Esophagus muscularis mucosa (tissue), 4 donors: ENCODE data around the gene GABRA5. TPM values are rescaled to one million over a fixed set of nuclear protein-coding genes. Genes with fewer than 3 reads are reported as not detected.

Experiments used
- DNase-seq: peaks from one replicate; pipeline ENCODE4 v3.0.0-alpha.2; 2017; ENCODE audit errors: extremely low spot score
- H3K27ac ChIP-seq, 4 donors: fragments of 200-600 bp; sonication (generic); replicated peaks in 1 of 4; 1 replicate in 3 of 4; 2 replicates in 1 of 4; pipeline ENCODE4 v1.5.1; 2016 to 2019; ENCODE audit warnings: mild to moderate bottlenecking in 1 of 4
- H3K27me3 ChIP-seq, 4 donors: fragments of 200-600 bp; sonication (generic); one replicate each; pipeline versions ENCODE4 v1.5.1 to v1.6.0; 2016 to 2019
- H3K36me3 ChIP-seq, 4 donors: fragments of 200-600 bp; sonication (generic); one replicate each; pipeline ENCODE4 v1.5.1; 2016 to 2019
- H3K4me1 ChIP-seq, 4 donors: fragments of 200-600 bp; sonication (generic); one replicate each; pipeline ENCODE4 v1.5.1; 2016 to 2019
- H3K4me3 ChIP-seq, 4 donors: fragments of 200-600 bp; sonication (generic); 1 replicate in 2 of 4; 2 replicates in 2 of 4; pipeline ENCODE4 v1.5.1; 2016 to 2019; ENCODE audit warnings: mild to moderate bottlenecking in 4 of 4, moderate library complexity in 1 of 4
- H3K9me3 ChIP-seq, 4 donors: fragments of 200-600 bp; sonication (generic); 1 replicate in 3 of 4; 2 replicates in 1 of 4; pipeline ENCODE4 v1.5.1; 2016 to 2019
- CTCF ChIP-seq, 3 experiments: fragments of 200-600 bp in 2 of 3; fragments of 450-650 bp in 1 of 3; sonication (generic) in 2 of 3; IDR thresholded peaks; one replicate each; pipeline ENCODE4 v1.5.1; 2017 to 2019; ENCODE audit warnings: antibody characterized with exemption in 3 of 3, mild to moderate bottlenecking in 2 of 3, moderate library complexity in 1 of 3
- EP300 ChIP-seq: sonication (generic); formaldehyde crosslinking; IDR thresholded peaks from one replicate; pipeline ENCODE4 v1.6.1; 2017; ENCODE audit warnings: antibody characterized with exemption
- POLR2A ChIP-seq: fragments of 450-650 bp; IDR thresholded peaks from one replicate; pipeline ENCODE4 v1.6.1; 2017; ENCODE audit warnings: antibody characterized with exemption, moderate library complexity, mild to moderate bottlenecking, low read depth
- POLR2AphosphoS5 ChIP-seq, 2 donors: sonication (generic); formaldehyde crosslinking; IDR thresholded peaks; one replicate each; pipeline ENCODE4 v1.6.1; 2017; ENCODE audit warnings: antibody characterized with exemption in 2 of 2
- WGBS: methylation state at CpG from one replicate; pipeline ENCODE4 v1.1.5; 2018; 5-methylcytosine and 5-hydroxymethylcytosine counted together
- intact Hi-C: fragments of 100-400 bp; cut with DNase I; formaldehyde crosslinking; loops from one replicate; pipeline ENCODE4 v1.15.1; 2023
- total RNA-seq, 4 donors: library from RNA; depleted of rRNA; stranded (reverse); fragments of >200 nt; gene quantifications; one replicate each; pipeline versions ENCODE4 v1.1.0 to v1.2.1, GENCODE V29; 2016

The GABRA5 gene
- total RNA-seq, 4 donors from 2014 or later, result 10.3 to 103 (median 38.0) TPM

- Histone ChIP-seq H3K9me3 (peaks cover 0 to under 1% (median 0%) of the 10 kb centered on the region in 4 donors), H3K4me1 (no peaks in the 10 kb centered on the region), H3K36me3 (no peaks in the 10 kb centered on the region), H3K4me3 (no peak overlapping the region), H3K27ac (no peak overlapping the region), H3K27me3 (peaks cover 0 to 39% (median 0%) of the 10 kb centered on the region in 4 donors)
- no peak for DNase-seq
- TF ChIP-seq POLR2A (no peak), CTCF (IDR thresholded peaks at IDR 0.05) (no peak), EP300 (no peak), POLR2AphosphoS5 (IDR thresholded peaks at IDR 0.05) (no peak)
- WGBS, result 65% methylated on average over 12 of the region's 12 CpGs
- intact Hi-C loops, result no loop called here
Measured at GRCh38 chr15:26841941-26842340, 24.9 kb upstream of the GABRA5 start.

GRCh38 chr15:26842391-26842790 lies 24.5 kb upstream of the GABRA5 start:
- no peak overlapping the region for H3K27ac ChIP-seq
- H3K4me1 ChIP-seq, result no peaks in the 10 kb centered on the region
- no peak overlapping the region for H3K4me3 ChIP-seq
- DNase-seq, result no peak
- no peaks in the 10 kb centered on the region for H3K36me3 ChIP-seq
- intact Hi-C loops, result no loop called here
- no peaks in the 10 kb centered on the region for H3K9me3 ChIP-seq
- H3K27me3 ChIP-seq, result peaks cover 0 to 39% (median 0%) of the 10 kb centered on the region in 4 donors
- TF ChIP-seq POLR2A, result no peak
- TF ChIP-seq POLR2AphosphoS5 (IDR thresholded peaks at IDR 0.05), result no peak
- TF ChIP-seq CTCF (IDR thresholded peaks at IDR 0.05), result no peak
- TF ChIP-seq EP300, result no peak
- WGBS, result 80% methylated on average over 7 of the region's 11 CpGs

DNA sequence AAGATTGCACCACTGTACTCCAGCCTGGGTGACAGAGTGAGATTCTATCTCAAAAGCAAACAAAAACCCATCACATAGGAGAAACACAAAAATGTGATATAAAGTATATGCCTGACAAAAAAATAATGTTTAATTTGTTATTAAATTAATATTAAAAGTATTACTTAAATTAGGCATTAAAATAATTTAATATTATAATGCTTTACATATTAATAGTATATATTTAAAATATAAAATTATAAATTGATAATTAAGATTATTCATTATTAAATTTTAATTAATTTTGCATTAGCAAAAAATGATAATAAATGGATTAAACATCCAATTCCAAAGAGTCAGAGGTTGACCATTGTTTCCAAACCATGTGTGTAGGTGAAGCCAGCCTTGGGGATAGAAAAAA lies 22.0 kb upstream of the GABRA5 start:
- Histone ChIP-seq H3K9me3 (peaks cover 0 to 5% (median 2%) of the 10 kb centered on the region in 4 donors), H3K4me3 (no peak overlapping the region), H3K4me1 (no peaks in the 10 kb centered on the region), H3K27me3 (peaks cover 0 to 21% (median 0%) of the 10 kb centered on the region in 4 donors), H3K36me3 (no peaks in the 10 kb centered on the region), H3K27ac (no peak overlapping the region)
- intact Hi-C loops, result no loop called here
- TF ChIP-seq EP300 (no peak), POLR2AphosphoS5 (IDR thresholded peaks at IDR 0.05) (no peak), CTCF (IDR thresholded peaks at IDR 0.05) (no peak), POLR2A (no peak)
- no peak for DNase-seq

- H3K27ac ChIP-seq, result no peak overlapping the region
- intact Hi-C loops, result no loop called here
- H3K4me3 ChIP-seq, result no peak overlapping the region
- no peaks in the 10 kb centered on the region for H3K36me3 ChIP-seq
- no peaks in the 10 kb centered on the region for H3K27me3 ChIP-seq
- DNase-seq, result no peak
- 69% methylated on average over 1 of the region's 1 CpG for WGBS
- H3K9me3 ChIP-seq, result peaks cover 0 to 7% (median 2%) of the 10 kb centered on the region in 4 donors
- TF ChIP-seq EP300 (no peak), CTCF (IDR thresholded peaks at IDR 0.05) (no peak), POLR2A (no peak), POLR2AphosphoS5 (IDR thresholded peaks at IDR 0.05) (no peak)
- H3K4me1 ChIP-seq, result no peaks in the 10 kb centered on the region
Measured at GRCh38 chr15:26848498-26848897, 18.4 kb upstream of the GABRA5 start.

GRCh38 chr15:26850161-26850560 lies 16.7 kb upstream of the GABRA5 start:
- no peaks in the 10 kb centered on the region for H3K27me3 ChIP-seq
- TF ChIP-seq EP300, result no peak
- no peak for TF ChIP-seq CTCF (IDR thresholded peaks at IDR 0.05)
- no peak for TF ChIP-seq POLR2AphosphoS5 (IDR thresholded peaks at IDR 0.05)
- no peak for TF ChIP-seq POLR2A
- H3K4me1 ChIP-seq, result no peaks in the 10 kb centered on the region
- 91% methylated on average over 3 of the region's 3 CpGs for WGBS
- no peak overlapping the region for H3K27ac ChIP-seq
- H3K36me3 ChIP-seq, result no peaks in the 10 kb centered on the region
- H3K4me3 ChIP-seq, result no peak overlapping the region
- no peak for DNase-seq
- H3K9me3 ChIP-seq, result peaks cover 0 to 7% (median 2%) of the 10 kb centered on the region in 4 donors
- intact Hi-C loops, result no loop called here
